Ascending aorta (tissue), 2 donors: ENCODE measurements around the gene OXCT1. TPM values are rescaled to one million over a fixed set of nuclear protein-coding genes. Genes with fewer than 3 reads are reported as not detected.

Experiments used
- DNase-seq, 2 donors: peaks; one replicate each; pipeline ENCODE4 v3.0.0-alpha.2; 2019; ENCODE audit warnings: low spot score in 2 of 2
- H3K27ac ChIP-seq, 2 donors: fragments of 200-600 bp; sonication (generic); one replicate each; pipeline ENCODE4 v1.5.1; 2016 to 2017; ENCODE audit warnings: mild to moderate bottlenecking in 1 of 2
- H3K27me3 ChIP-seq: fragments of 200-600 bp; sonication (generic); one replicate; pipeline ENCODE4 v1.5.1; 2017
- H3K36me3 ChIP-seq, 2 donors: fragments of 200-600 bp; sonication (generic); one replicate each; pipeline ENCODE4 v1.5.1; 2016
- H3K4me1 ChIP-seq, 2 donors: fragments of 200-600 bp; sonication (generic); one replicate each; pipeline ENCODE4 v1.5.1; 2016 to 2017; ENCODE audit warnings: mild to moderate bottlenecking in 1 of 2
- H3K4me3 ChIP-seq, 2 donors: fragments of 200-600 bp; sonication (generic); one replicate each; pipeline ENCODE4 v1.5.1; 2016 to 2017; ENCODE audit warnings: mild to moderate bottlenecking in 1 of 2
- H3K9me3 ChIP-seq, 2 donors: fragments of 200-600 bp; sonication (generic); one replicate each; pipeline ENCODE4 v1.5.1; 2016
- CTCF ChIP-seq, 3 experiments: fragments of 200-600 bp in 2 of 3; fragments of 450-650 bp in 1 of 3; sonication (generic) in 2 of 3; IDR thresholded peaks; one replicate each; pipeline ENCODE4 v1.5.1; 2016 to 2019; ENCODE audit warnings: antibody characterized with exemption in 3 of 3, mild to moderate bottlenecking in 1 of 3, moderate library complexity in 1 of 3
- intact Hi-C: fragments of 100-400 bp; cut with DNase I; formaldehyde crosslinking; loops from one replicate; pipeline ENCODE4 v1.15.1; 2023
- total RNA-seq: library from RNA; depleted of rRNA; stranded (reverse); fragments of >200 nt; gene quantifications from one replicate; pipeline ENCODE4 v1.1.0, GENCODE V29; 2016

The OXCT1 gene
- total RNA-seq, 1 donor from 2014 or later = 3.1 TPM

GRCh38 chr5:41789434-41789833, 80.8 kb downstream of the OXCT1 start:
- no peaks in the 10 kb centered on the region for H3K27me3 ChIP-seq
- DNase-seq = no peak
- H3K27ac ChIP-seq = peak overlapping the region; percentile 53 to 69
- H3K4me1 ChIP-seq = peaks cover 4 to 37% of the 10 kb centered on the region in 2 donors
- H3K4me3 ChIP-seq = peak overlapping the region in 1 of 2 donors; percentile 30
- intact Hi-C loops = no loop called here
- H3K9me3 ChIP-seq = no peaks in the 10 kb centered on the region
- H3K36me3 ChIP-seq = no peaks in the 10 kb centered on the region
- no peak for TF ChIP-seq CTCF (IDR thresholded peaks at IDR 0.05)

GRCh38 chr5:41788941-41789368, 81.3 kb downstream of the OXCT1 start:
- Histone ChIP-seq H3K9me3 (no peaks in the 10 kb centered on the region), H3K4me1 (peaks cover 4 to 37% of the 10 kb centered on the region in 2 donors), H3K4me3 (peak overlapping the region in 1 of 2 donors; percentile 30), H3K27ac (peak overlapping the region; percentile 53 to 69), H3K27me3 (no peaks in the 10 kb centered on the region), H3K36me3 (no peaks in the 10 kb centered on the region)
- intact Hi-C loops = no loop called here
- no peak for DNase-seq
- no peak for TF ChIP-seq CTCF (IDR thresholded peaks at IDR 0.05)

- Histone ChIP-seq H3K4me1 (peaks cover 4 to 34% of the 10 kb centered on the region in 2 donors), H3K9me3 (no peaks in the 10 kb centered on the region), H3K4me3 (no peak overlapping the region), H3K27me3 (no peaks in the 10 kb centered on the region), H3K27ac (peak overlapping the region; percentile 43 to 48), H3K36me3 (no peaks in the 10 kb centered on the region)
- TF ChIP-seq CTCF (IDR thresholded peaks at IDR 0.05) = no peak
- intact Hi-C loops = no loop called here
- no peak for DNase-seq
Measured at GRCh38 chr5:41787265-41787664, 83.0 kb downstream of the OXCT1 start.

- intact Hi-C loops = no loop called here
Measured at GRCh38 chr5:41785061-41785460, 85.2 kb downstream of the OXCT1 start.

GRCh38 chr5:41778410-41778809, 91.8 kb downstream of the OXCT1 start:
- TF ChIP-seq CTCF (IDR thresholded peaks at IDR 0.05) = no peak
- Histone ChIP-seq H3K4me3 (no peak overlapping the region), H3K4me1 (peaks cover 0 to 8% of the 10 kb centered on the region in 2 donors), H3K9me3 (no peaks in the 10 kb centered on the region), H3K27ac (no peak overlapping the region), H3K27me3 (no peaks in the 10 kb centered on the region), H3K36me3 (no peaks in the 10 kb centered on the region)
- no peak for DNase-seq
- intact Hi-C loops = no loop called here

More at GRCh38 chr5:41785061-41785460, 85.2 kb downstream of the OXCT1 start:
- no peak for TF ChIP-seq CTCF (IDR thresholded peaks at IDR 0.05)
- DNase-seq = no peak
- no peaks in the 10 kb centered on the region for H3K9me3 ChIP-seq
- H3K36me3 ChIP-seq = no peaks in the 10 kb centered on the region
- H3K27me3 ChIP-seq = no peaks in the 10 kb centered on the region
- peaks cover 4 to 32% of the 10 kb centered on the region in 2 donors for H3K4me1 ChIP-seq
- H3K4me3 ChIP-seq = no peak overlapping the region
- H3K27ac ChIP-seq = no peak overlapping the region

GRCh38 chr5:41776435-41776834, 93.8 kb downstream of the OXCT1 start:
- H3K9me3 ChIP-seq = no peaks in the 10 kb centered on the region
- H3K4me1 ChIP-seq = peaks cover 0 to 8% of the 10 kb centered on the region in 2 donors
- H3K27me3 ChIP-seq = no peaks in the 10 kb centered on the region
- DNase-seq = no peak
- H3K36me3 ChIP-seq = no peaks in the 10 kb centered on the region
- intact Hi-C loops = no loop called here
- TF ChIP-seq CTCF (IDR thresholded peaks at IDR 0.05) = no peak
- H3K27ac ChIP-seq = peak overlapping the region; percentile 27 to 51
- peak overlapping the region in 1 of 2 donors; percentile 8 for H3K4me3 ChIP-seq
